Measurements from ENCODE around the gene FBXO42.

GRCh38 chr1:16315437-16315836 is 36.8 kb downstream of the FBXO42 start:
- no peak for TF ChIP-seq CTCF (IDR thresholded peaks at IDR 0.05)
- no peak for TF ChIP-seq POLR2AphosphoS5 (IDR thresholded peaks at IDR 0.05)
- TF ChIP-seq POLR2A (IDR thresholded peaks at IDR 0.05), result no peak

All from upper lobe of left lung (tissue), 4 donors.